HG02970 (cell line): ENCODE results near the gene PRCD.
"Not testable (repeated sequence)": the region's sequence is repeated elsewhere in the genome, so short reads cannot be mapped to it uniquely, and the experiment has no call there.

Experiments
- ATAC-seq: cut with Tn5 transposase; IDR thresholded peaks from one replicate; pipeline ENCODE4 v1.9.1; 2021; ENCODE audit warnings: mild to moderate bottlenecking, moderate library complexity, moderate number of reproducible peaks; ENCODE audit not compliant: unreplicated experiment, low FRiP score

PRCD gene

DNA sequence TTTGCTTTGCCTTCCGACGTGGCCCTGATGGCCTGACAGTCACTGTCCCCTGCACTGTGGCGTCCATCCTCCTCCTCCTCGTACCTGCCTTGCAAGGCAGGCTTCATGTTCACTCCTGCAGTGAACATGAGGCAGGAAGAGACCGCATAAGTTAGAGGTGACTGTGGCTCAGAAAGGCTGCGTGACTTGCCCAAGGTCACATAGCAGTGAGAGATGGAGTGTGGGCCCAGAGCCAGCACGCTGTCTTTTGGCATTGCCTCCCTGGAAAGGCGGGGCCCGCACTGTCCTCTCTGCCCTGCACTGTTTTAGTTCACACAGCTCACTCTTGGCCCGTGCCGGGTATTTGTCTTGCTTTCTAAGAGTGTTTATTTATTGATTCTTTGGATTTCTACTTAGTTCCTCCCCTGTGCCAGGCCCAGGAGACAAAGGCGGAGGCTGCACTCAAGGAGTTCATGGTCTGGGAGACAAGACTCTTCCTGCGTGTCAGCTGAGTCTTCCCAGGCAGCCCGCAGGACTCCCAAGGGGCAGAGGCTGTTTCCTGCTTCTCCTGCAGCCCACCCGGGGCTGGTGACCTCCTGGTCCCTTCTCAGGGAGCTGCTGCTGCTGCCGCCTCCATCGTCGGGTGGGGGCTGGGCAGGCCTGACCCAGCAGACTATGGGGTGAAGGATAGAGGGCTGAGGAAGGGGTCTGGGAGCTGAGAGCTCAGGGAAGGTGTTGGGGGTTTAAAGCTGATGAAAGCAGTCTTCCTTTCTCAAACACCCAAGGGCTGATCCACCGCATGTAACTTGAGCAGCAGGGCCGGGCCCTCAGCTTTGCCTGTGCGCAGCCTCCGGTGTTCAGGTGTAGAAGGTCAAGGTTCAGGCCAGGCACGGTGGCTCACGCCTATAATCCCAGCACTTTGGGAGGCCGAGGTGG is 15.0 kb upstream of the PRCD start:
- ATAC-seq, result no peak

GRCh38 chr17:76525513-76525833 is 14.4 kb upstream of the PRCD start:
- ATAC-seq, result not testable (repeated sequence)

- peak; percentile 6 for ATAC-seq
Measured at GRCh38 chr17:76527016-76527415, 12.8 kb upstream of the PRCD start.

DNA sequence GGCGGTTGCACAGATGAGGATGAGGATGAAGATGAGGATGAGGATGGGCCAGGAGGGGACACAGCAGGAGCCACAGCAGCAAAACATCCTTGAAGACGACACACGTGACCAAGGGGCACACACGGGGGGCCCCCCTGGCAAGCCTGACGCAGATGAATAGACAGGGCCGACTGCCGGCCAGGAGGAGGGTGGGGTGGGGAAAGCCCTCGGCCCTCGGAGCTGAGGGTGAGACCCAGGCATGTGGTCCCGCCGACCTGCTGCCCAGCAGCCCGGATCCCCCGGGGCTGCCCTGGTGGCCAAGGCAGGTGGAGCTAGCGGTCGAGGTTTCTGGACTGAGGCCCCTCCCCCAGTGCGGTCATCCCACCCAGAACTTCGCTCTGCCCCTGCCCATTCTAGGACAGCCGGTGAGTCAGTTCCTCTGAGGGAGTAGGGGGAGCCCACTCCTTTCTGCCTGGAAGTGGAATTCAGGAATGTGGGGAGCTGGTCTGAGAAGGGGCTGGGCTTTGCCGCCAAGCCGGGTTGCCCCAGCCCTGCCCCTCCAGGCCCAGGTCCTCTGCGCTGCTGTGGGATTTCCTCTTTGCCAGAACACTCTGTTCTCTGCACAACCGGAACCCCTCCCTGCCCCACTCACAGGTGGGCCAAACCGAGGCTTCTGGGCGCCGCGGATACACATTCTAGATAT is 12.3 kb upstream of the PRCD start:
- ATAC-seq, result peak; percentile 53

- peak; percentile 31 for ATAC-seq
Measured at GRCh38 chr17:76528156-76528527, 11.7 kb upstream of the PRCD start.

- no peak for ATAC-seq
Measured at GRCh38 chr17:76528528-76529223, 11.2 kb upstream of the PRCD start.

DNA sequence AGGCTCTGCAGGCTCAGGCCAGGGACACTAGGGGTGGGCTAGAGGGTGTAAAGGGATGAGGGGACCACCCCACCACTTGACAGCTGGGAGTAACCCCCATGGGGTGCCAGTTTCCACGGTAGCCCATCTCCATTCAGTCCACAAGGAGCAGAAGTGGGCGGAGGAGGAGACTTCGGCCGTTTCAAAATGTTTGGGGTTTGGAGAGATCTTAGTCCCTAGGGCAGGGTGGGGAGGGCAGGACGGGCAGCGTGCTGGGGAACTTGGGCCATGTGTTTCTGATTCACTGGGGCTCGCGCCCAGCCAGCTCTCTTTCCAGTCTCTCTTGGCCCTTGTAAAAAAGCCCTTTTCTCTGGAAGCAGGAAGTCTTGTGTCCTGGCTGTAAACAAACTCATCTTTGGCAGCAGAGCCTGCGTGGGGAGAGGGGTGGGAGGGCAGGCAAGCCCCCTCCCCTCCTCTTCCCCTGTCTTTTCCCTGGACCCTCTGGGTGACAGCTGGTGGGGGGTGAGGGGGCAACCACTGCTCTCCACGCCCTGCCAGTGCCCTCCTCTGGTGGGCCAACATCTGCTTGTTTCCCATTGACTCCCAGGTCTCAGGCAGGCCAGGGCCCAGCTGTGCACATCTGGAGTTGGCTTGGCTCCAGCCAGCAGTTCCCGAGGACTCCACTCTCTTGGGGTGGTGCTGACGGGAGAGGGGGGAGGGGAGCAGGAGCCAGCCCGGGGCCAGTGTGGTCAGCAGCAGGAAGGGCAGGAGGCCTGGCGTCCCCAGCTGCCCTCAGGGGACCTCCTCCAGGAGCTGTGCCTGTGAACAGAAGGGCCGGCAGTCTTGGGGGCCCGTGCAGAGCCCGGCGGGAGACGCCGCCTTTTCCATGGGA is 10.4 kb upstream of the PRCD start:
- ATAC-seq, result no peak

GRCh38 chr17:76530095-76530723 is 9.6 kb upstream of the PRCD start:
- ATAC-seq, result no peak

DNA sequence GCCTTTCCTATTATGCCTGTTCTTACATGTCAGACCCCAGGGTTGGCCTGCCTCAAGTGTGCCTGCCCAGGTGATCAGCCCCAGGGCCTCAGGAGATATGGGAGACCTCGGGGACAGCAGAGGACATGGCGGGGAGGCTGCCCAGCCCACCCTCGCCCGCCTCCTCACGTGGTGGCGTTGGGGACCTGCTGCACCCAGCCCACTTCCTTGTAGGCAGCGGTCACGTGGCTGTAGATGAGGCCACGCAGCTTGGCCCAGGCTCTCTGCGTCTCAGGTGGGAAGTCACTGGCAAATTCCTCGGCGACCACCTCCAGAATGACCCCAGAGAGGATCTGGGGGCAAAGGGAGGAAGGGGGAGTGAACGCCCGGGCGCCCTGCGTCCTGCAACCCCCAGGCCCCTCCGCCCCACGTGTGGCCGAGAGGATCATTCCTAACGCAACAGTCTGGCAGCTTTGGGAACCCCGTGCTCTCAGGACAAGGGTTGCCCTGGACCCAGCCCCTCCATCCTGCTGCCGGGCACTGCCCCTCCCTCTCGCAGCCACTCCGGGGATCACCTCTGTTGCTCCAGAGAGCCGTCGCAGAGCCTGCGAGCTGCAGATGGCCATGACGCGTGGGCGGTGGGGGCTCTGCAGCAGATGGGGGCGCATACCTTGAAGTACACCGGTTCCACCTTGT is 8.9 kb upstream of the PRCD start:
- ATAC-seq, result no peak

DNA sequence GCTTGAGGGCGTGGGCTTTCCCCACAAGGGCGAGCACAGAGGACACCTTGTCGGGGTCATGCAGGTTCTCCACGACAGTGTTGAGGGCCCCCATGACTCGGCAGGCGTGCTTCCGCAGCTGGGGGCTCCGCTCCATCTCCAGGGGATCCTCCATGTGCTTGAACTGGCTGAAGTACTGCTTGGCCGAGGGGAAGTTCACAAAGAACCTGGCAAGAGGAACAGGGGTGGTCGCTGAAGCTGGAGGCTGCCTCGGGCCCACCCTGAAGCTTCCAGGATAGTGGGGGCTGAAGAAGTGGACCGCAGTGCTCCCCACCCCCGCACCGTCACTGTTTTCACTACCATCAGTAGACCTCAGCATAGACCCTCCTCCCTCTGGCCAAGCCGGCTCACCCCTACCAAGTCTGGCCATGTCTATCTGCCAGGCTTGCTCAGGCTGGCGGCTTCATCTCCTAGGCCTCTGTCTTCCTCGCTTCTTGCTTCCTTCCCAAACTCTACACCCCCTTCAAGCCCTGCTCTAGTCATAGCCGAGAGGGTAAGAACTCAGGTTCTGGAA is 8.3 kb upstream of the PRCD start:
- no peak for ATAC-seq

DNA sequence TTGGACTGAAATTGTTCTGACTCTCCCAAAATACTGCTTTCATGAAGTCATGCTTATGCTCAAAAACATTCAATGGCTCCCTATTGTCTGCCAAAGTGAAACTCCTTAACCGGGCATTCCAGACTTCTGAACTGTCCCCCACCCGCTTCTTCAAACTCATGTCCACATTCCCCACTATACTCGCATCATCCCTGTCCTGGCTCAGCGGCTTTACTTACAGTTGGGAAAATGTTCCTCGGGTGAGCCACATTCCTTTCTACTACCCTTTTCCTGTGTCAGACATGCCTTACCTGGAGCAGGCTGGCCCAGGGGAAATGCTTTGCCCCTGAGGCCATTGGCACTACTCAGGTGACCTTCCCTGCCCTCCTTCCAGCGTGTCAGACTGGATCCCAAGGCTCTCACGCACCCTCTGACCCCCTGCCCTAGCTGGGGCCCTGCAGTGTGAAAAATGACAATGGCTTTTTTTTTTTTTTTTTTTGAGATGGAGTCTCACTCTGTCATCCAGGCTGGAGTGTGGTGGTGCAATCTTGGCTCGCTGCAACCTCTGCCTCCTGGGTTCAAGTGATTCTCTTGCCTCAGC is 7.7 kb upstream of the PRCD start:
- no peak for ATAC-seq

DNA sequence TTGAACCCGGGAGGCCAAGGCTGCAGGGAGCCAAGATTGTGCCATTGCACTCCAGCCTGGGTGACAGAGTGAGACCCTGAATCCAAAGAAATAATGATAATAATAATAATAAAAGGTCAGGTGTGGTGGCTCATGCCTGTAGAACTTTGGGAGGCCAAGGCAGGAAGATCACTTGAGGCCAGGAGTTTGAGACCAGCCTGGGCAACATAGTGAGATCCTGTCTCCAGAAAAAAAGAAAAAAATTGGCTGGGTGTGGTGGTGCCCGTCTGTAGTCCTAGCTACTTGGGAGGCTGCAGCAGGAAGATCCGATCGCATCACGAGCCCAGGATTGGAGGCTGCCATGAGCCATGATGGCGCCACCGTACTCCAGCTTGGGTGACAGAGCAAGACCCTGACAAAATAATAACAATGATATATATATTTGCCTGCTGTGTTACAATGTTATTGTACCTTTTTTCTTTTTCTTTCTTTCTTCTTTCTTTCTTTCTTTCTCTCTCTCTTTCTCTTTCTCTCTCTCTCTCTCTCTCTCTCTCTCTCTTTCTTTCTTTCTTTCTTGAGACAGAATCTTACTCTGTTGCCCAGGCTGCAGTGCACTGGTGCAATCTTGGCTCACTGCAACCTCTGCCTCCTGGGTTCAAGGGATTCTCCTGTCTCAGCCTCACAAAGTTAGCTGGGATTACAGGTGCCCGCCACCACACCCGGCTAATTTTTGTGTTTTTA is 6.0 kb upstream of the PRCD start:
- not testable (repeated sequence) for ATAC-seq

- no peak for ATAC-seq
Measured at GRCh38 chr17:76534831-76535732, 4.8 kb upstream of the PRCD start.

DNA sequence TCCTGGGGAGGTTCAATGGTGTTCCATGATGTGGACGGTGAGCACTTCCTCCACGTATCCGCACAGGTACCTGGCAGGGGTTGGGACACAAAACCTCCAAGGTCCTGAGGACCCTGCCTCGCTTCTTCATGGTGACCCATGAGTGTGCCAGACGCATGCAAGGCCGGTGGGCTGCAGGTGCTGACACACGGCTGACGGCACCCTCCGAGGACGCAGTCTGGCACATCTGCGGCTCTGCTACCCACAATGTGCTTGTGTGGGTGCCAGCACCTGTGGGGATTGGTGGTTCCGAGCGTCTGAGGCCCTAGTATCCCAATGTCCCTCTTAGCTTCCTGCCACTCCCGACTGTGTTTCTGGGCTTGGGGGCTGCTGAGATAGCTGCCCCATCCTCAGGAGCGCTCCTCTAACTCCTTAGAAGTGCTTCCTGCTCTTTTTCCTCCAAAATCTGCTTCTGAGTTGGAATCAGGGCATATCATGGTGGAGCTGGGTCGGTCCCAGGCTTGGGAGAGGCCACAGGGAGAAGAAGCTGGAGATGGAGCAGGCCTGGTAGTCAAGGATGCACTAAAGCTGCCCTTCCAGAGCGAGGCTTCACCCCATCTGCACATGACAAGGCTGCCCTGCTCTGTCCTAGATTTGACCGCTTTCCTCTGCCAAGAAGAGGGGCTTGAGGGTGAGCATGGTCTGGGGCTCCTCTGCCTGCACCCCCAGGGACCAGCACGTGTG is 3.9 kb upstream of the PRCD start:
- no peak for ATAC-seq

- no peak for ATAC-seq
Measured at GRCh38 chr17:76536511-76537287, 3.1 kb upstream of the PRCD start.

DNA sequence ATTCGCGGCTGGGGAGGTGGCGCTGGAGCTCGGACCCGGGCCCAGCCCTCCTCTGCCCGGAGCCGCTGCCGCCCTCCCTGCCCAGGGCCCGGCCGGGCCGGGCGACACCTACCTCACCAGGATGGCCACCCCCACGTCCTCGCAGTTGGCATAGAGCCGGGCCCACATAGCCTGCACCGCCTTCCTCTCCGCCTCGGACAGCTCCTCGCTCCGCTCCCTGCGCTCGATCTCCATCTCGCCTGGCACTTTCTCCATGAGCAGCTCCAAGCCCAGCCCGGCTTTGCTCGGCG is 2.6 kb upstream of the PRCD start:
- no peak for ATAC-seq
